ENCODE measurements around the gene LEMD2.

The LEMD2 gene

DNA sequence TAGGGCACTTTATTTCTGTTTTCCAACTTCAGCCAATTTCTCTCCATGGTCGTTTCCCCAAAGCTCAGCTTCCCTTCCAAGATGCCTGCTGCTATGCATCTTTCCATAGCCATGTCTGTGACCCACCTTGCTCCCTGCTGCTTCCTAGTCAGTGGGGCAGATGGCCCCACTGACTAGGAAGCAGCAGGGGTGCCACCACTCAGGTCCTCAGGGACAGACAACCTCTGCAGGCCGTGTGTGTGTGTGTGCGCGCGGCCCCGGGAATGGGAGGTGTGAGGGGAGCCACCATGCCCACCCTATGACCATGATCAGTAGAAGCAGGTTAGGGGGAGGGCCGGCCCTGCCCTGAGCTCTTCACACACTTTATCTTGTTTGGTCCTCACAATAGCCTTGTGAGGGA is 39.5 kb downstream of the LEMD2 start:
- H3K4me3 ChIP-seq (ENCODE audit: low read depth, low read length), result no peak overlapping the region
- H3K36me3 ChIP-seq (ENCODE audit: control insufficient read depth in 2 of 2, insufficient read depth in 1 of 2, low read length in 2 of 2), result no peaks in the 10 kb centered on the region
- ChIA-PET CTCF (interaction anchor here (0.8 to 6.6 kb wide), 5 partner anchors 12 to 22 kb away, joined by 3 to 149 read pairs (median 3); no protein-coding TSS in a partner anchor), POLR2A (interaction anchor here (0.7 kb wide), 1 partner anchor 9 kb away, joined by 3 read pairs; no protein-coding TSS in a partner anchor)
- TF ChIP-seq GLI2 (tag by site-specific recombination; IDR thresholded peaks at IDR 0.05; ENCODE audit: borderline replicate concordance, low read depth) (no peak), ZIC2 (tag by site-specific recombination; IDR thresholded peaks at IDR 0.05) (peak; percentile 88)
- peaks cover 20% of the 10 kb centered on the region for H3K4me1 ChIP-seq (ENCODE audit: control insufficient read depth, insufficient read depth, low read length)
- H3K27ac ChIP-seq (ENCODE audit: extremely low read depth, low read depth, low read length), result no peak overlapping the region
- no peaks in the 10 kb centered on the region for H3K9me3 ChIP-seq (ENCODE audit: control insufficient read depth, insufficient read depth, low read depth, low read length)

DNA sequence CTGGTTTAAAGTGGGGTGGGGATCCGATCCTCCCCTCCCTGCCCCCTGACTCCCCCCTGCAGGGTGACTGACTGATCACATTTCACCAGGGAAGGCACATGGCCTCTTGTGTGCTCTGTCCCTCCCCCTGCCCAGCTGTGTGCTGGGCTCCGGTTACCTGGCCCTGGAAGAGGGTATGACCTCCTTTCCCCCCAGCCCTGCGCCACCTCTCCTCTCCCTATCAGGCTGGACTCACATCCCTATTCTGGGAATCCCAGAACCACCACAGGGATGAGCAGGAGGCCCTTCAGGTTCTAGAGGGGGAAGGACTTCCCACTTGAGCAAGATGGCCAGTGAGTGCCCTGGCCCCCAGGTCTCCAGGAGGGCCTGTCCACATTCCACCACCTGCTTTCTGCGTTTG is 40.1 kb downstream of the LEMD2 start:
- H3K36me3 ChIP-seq (ENCODE audit: control insufficient read depth in 2 of 2, insufficient read depth in 1 of 2, low read length in 2 of 2), result no peaks in the 10 kb centered on the region
- no peak overlapping the region for H3K27ac ChIP-seq (ENCODE audit: extremely low read depth, low read depth, low read length)
- CTCF ChIA-PET, result interaction anchor here (6.6 to 6.7 kb wide), 2 partner anchors 10 to 21 kb away, joined by 149 to 193 read pairs; no protein-coding TSS in a partner anchor
- TF ChIP-seq, protein P1, sequence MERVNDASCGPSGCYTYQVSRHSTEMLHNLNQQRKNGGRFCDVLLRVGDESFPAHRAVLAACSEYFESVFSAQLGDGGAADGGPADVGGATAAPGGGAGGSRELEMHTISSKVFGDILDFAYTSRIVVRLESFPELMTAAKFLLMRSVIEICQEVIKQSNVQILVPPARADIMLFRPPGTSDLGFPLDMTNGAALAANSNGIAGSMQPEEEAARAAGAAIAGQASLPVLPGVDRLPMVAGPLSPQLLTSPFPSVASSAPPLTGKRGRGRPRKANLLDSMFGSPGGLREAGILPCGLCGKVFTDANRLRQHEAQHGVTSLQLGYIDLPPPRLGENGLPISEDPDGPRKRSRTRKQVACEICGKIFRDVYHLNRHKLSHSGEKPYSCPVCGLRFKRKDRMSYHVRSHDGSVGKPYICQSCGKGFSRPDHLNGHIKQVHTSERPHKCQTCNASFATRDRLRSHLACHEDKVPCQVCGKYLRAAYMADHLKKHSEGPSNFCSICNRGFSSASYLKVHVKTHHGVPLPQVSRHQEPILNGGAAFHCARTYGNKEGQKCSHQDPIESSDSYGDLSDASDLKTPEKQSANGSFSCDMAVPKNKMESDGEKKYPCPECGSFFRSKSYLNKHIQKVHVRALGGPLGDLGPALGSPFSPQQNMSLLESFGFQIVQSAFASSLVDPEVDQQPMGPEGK (tag by site-specific recombination; IDR thresholded peaks at IDR 0.05), result 0 out of 2 replicates have a peak, but pooled peaks have one; percentile 8
- no peak for TF ChIP-seq BCL11B (tag by site-specific recombination; IDR thresholded peaks at IDR 0.05; ENCODE audit: low read depth)
- POLR2A ChIA-PET, result interaction anchor here (1.0 kb wide), 1 partner anchor 38 kb away, joined by 3 read pairs; no protein-coding TSS in a partner anchor
- H3K4me3 ChIP-seq (ENCODE audit: low read depth, low read length), result no peak overlapping the region
- H3K9me3 ChIP-seq (ENCODE audit: control insufficient read depth, insufficient read depth, low read depth, low read length), result no peaks in the 10 kb centered on the region
- peaks cover 26% of the 10 kb centered on the region for H3K4me1 ChIP-seq (ENCODE audit: control insufficient read depth, insufficient read depth, low read length)

DNA sequence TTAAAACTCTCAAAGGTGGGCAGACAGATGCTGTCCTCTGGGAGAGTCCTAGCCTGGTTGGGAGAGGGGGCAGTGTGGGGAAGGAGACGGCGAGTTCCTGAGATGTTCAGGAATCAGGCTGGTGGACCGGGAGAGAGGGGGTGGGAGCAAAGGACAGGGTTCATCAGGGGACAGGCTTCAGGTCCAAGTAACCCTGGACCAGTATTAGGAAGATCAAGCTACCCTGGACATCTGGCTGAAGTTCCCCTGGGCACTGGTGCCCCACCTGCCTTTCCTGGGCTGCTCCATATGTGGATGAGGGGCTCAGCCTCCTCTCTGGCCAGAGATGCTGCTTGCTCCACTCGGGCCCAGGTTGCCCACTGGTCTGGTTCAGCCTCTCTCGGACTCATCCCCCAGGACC is 41.1 kb downstream of the LEMD2 start:
- Histone ChIP-seq H3K4me1 (ENCODE audit: control insufficient read depth, insufficient read depth, low read length) (peaks cover 26% of the 10 kb centered on the region), H3K9me3 (ENCODE audit: control insufficient read depth, insufficient read depth, low read depth, low read length) (no peaks in the 10 kb centered on the region), H3K27ac (ENCODE audit: extremely low read depth, low read depth, low read length) (no peak overlapping the region), H3K36me3 (ENCODE audit: control insufficient read depth in 2 of 2, insufficient read depth in 1 of 2, low read length in 2 of 2) (no peaks in the 10 kb centered on the region), H3K4me3 (ENCODE audit: low read depth, low read length) (no peak overlapping the region)
- ChIA-PET CTCF (interaction anchor here (0.7 to 6.7 kb wide), 4 partner anchors 11 to 807 kb away, joined by 3 to 193 read pairs (median 76); no protein-coding TSS in a partner anchor), POLR2A (interaction anchor here (1.0 kb wide), 1 partner anchor 36 kb away, joined by 3 read pairs; the partner anchor contains the start of gene UQCC2)
- TF ChIP-seq ZNF157 (tag by site-specific recombination; IDR thresholded peaks at IDR 0.05) (no peak), ZNF133 (tag by site-specific recombination; IDR thresholded peaks at IDR 0.05) (no peak), ZNF561 (tag by site-specific recombination; IDR thresholded peaks at IDR 0.05; ENCODE audit: borderline replicate concordance) (no peak)

DNA sequence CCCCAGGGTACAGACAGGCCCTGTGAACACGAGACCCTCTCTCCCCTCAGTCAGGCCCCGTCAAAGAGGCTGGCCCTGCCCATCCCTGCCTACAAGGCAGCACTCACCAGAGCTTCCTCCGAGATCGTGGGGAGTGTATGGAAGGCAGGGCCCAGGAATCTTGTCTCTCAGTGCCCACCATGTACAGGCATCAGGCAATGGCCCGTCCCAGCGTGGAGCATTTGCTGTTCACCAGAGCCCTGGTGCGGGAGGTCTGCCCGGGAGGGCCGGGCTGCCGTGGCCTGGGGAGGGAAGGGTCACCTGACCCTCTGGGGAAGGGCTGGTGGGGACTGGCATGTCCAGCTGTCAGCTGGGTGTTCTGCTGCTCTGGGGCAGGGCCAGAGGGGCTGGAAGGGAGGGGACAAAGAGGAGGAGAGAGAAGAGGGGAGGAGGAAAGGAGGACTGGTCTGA is 42.3 kb downstream of the LEMD2 start, which contains the start of gene IP6K3:
Gene IP6K3, minus strand, starts transcription at position 255 of the 450 bp plus-strand sequence. CDS start 11,429 bp downstream, outside the sequence.
- H3K36me3 ChIP-seq (ENCODE audit: control insufficient read depth in 2 of 2, insufficient read depth in 1 of 2, low read length in 2 of 2), result no peaks in the 10 kb centered on the region
- peaks cover 21% of the 10 kb centered on the region for H3K4me1 ChIP-seq (ENCODE audit: control insufficient read depth, insufficient read depth, low read length)
- H3K4me3 ChIP-seq (ENCODE audit: low read depth, low read length), result no peak within 1 kb of the TSS
- peak within 1 kb of the TSS; percentile 67; the same call in 1 of the 2 replicates for H3K27ac ChIP-seq (ENCODE audit: extremely low read depth, low read depth, low read length)
- ChIA-PET CTCF (interaction anchor here (0.7 to 6.7 kb wide), 14 partner anchors 9 to 409 kb away, joined by 3 to 193 read pairs (median 6); partner anchors contain the start of gene UQCC2), POLR2A (interaction anchor here (1.0 to 1.2 kb wide), 2 partner anchors 25 to 35 kb away, joined by 3 read pairs; partner anchors contain the start of gene UQCC2)
- no peaks in the 10 kb centered on the region for H3K9me3 ChIP-seq (ENCODE audit: control insufficient read depth, insufficient read depth, low read depth, low read length)
- peak; percentile 77 for TF ChIP-seq WT1 (tag by site-specific recombination; IDR thresholded peaks at IDR 0.05)
- TF ChIP-seq ZNF792 (tag by site-specific recombination; IDR thresholded peaks at IDR 0.05), result no peak
- 0 out of 2 replicates have a peak, but pooled peaks have one; percentile 46 for TF ChIP-seq ZNF335 (tag by site-specific recombination; conservative IDR thresholded peaks at IDR 0.05)
- no peak for TF ChIP-seq ZNF830 (tag by site-specific recombination; IDR thresholded peaks at IDR 0.05; ENCODE audit: low read depth)
- TF ChIP-seq GLIS1 (tag by site-specific recombination; IDR thresholded peaks at IDR 0.05), result no peak
- TF ChIP-seq, protein P1 (tag by site-specific recombination; IDR thresholded peaks at IDR 0.05), result 0 out of 2 replicates have a peak, but pooled peaks have one; percentile 18

All from HEK293 (cell line).